IPS-NIHi7 (cell line): ENCODE results near the gene LPO.

Experiments used
- DNase-seq: peaks from one replicate; pipeline ENCODE4 v3.0.0; 2012; ENCODE audit warnings: mixed read lengths; ENCODE audit errors: extremely low spot score

LPO gene

GRCh38 chr17:58238147-58238634 lies at the start of gene LPO:
Gene LPO, plus strand, starts transcription at chr17:58238584. Its CDS starts 4,396 bp downstream, at chr17:58242980.
- no peak for DNase-seq

DNA sequence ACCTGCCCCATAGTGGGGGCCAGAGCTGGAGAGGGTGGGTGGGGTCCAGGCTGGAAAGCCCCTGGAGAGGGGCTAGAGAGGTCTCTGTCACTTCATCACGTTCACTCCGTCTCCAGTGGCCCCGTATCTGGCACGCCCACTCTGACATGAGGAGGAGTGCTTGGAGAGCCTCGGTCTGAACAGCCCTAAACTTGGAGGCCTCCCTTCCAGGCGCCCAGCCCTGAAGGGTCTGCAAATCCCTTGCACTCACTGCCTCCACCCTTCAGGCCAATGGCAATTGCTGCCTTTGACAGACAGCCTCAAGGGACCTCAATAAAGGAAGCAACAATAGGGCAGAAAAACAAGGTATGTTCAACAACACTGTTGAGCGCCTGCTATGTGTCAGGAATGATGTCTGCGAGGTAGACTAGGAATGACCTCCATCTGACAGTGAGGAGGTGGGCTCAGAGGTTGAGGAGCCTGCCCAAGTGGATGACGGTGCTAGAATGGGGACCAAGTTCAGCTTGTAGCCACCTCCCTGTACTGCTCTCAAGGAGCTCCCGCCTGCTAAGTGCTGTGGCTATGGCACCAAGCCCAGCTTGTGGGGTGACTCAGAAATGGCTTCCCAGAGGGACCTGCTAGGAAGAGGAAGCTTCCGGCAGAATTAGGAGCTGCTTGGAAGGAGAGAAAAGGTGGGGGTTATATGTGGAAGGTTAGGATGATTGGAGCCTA lies 48.8 kb upstream of the LPO start:
- DNase-seq, result no peak

DNA sequence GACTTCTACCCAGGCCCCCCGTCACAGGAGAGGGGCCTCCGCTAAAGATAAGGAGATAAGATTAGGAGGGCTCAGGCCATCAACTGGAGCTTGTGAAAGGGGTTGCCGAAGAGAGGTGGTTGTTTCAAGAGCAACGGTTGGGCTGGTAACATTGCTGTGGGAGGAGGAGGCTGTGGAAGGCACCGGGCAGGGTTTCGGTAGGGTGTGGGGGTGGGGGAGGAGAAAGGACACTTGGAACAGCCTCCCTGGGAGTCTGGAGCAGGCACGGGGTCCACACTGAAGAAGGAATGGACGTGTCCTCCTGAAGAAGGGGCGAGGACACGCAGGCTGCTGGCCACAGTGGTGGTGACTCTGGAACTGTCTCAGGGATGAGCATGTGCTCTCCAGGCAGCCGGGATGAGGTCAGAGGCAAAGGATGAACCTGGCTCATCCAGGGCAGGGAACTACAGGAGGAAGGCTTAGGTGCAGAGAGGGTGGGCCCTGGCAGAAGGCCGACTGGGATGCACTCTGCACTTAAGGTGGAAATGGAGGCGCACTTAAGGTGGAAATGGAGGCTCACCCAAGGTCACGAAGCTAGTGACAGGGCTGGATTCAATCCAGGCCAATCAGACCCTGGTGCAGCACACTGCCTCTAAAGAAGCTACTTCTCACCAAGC lies 47.0 kb upstream of the LPO start:
- no peak for DNase-seq

GRCh38 chr17:58192612-58193011 lies 45.8 kb upstream of the LPO start, which contains the start of gene EPX:
Gene EPX, plus strand, starts transcription at chr17:58192726. Its CDS starts 121 bp downstream, at chr17:58192847.
- DNase-seq, result no peak

DNA sequence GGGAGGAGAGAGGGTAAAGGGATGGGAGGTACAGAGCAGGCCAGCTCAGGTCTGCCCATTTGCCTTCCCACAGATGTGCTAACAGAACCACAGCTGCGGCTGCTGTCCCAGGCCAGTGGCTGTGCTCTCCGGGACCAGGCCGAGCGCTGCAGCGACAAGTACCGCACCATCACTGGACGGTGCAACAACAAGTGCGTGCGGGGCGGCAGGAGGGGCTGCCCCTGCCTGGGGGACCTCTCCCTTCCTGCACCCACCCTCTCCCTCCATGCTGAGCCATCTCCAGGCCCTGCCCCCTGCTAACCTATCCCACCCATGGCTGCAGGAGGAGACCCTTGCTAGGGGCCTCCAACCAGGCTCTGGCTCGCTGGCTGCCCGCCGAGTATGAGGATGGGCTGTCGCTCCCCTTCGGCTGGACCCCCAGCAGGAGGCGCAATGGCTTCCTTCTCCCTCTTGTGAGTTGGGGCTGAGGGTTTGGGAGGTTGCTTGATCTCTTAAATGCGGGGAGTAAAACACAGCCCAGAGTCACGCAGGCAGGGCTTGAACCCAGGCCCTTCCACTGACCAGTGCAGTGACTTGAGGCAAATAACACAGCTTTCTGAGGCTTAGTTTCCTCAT lies 44.6 kb upstream of the LPO start:
- peak; percentile 59 for DNase-seq

DNA sequence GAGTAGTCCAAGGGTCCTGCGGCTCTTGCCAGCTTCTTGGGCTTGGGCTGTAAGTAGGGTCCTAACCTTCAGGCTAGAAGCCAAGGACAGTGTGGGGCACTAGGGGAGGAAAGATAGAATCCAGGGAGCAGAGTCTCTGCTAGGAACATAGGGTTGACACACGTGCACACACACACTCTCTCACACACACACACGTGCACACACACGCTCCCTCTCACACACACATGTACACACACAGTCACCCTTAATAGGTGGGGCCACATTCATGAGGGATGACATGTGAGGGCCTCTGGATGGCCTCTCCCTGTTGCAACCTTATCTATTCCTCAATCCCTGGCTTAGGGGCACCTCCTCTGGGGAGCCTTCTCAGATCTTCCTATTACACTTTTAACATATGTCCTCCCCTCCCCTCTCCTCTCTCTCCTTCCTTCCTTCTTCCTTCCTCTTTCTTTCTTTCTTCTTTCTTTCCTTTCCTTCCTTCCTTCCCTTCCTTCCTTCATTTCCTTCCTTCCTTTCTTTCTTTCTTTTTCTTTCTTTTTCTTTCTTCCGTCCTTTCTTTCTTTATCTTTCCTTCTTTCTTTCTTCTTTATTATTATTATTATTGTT lies 42.8 kb upstream of the LPO start:
- DNase-seq, result no peak

GRCh38 chr17:58196610-58197009 lies 41.8 kb upstream of the LPO start:
- no peak for DNase-seq

- peak; percentile 85 for DNase-seq
Measured at GRCh38 chr17:58200024-58200633, 38.3 kb upstream of the LPO start.

DNA sequence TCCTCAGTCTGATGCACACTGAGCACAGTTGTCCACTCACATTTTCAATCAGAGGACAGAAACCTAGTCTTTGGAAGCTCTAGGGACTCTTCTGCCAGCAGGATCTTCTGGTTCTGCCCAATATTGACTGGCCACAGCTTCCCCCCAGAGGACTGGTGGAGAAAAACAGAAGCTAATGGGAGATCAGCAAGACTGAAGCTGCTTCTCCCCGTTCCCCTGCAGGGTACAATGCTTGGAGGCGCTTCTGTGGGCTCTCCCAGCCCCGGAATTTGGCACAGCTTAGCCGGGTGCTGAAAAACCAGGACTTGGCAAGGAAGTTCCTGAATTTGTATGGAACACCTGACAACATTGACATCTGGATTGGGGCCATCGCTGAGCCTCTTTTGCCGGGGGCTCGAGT lies 35.5 kb upstream of the LPO start:
- no peak for DNase-seq

DNA sequence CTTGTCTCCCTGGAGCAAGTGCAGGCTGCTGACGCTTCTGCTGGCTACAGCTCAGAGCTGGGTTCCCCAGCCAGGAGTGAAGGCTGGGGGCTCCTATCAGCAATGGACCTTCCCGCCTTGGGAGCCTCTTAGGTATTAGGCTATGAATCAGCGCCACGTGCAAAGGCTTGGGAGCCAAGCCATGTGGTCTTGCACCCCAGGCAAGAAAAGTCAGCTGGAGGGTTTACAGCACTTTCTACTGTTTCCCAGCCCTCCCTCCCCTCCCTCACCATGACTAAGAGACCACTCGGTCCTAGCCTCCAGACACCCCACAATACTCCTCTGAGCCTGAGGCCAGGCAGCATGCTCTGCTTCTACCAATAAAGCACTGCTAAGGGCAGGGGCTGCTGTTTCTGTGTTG lies 33.6 kb upstream of the LPO start:
- no peak for DNase-seq

GRCh38 chr17:58205936-58206335 lies 32.4 kb upstream of the LPO start:
- DNase-seq, result no peak

DNA sequence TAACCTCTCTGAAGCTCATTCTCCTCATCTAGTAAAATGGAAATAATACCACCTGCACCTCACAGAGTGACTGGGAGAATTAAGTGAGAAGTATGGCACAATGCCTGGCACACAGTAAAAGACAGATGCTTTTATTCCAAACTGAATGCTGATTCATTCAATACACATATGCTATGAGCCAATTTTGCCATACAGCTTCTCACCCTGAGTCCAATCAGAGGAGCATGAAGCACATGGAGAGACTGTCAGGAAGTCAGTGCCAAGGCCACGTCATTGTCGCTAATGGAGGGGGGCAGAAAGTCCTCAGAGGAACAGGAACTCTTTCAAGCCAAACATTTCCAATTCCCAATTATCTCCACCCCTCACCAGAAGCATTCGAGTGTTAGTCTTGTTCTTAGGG lies 30.9 kb upstream of the LPO start:
- no peak for DNase-seq

DNA sequence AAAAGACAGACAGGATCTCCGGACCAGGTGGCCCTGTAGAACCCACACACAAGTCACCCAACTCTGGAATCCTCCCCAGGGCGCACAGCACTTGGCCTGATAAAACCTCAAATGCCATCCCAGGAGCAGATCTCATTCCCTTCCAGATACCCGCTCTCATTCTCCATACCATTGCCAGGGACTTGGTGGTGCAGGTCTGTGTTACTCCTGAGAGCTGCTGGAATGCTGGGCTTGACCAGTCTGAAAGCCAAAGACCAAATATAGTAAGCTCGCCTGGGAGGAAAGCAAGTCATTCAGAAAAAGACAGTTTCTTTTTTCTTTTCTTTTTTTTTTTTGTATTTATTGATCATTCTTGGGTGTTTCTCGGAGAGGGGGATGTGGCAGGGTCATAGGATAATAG lies 30.0 kb upstream of the LPO start:
- no peak for DNase-seq

GRCh38 chr17:58210922-58211321 lies 27.5 kb upstream of the LPO start:
- DNase-seq, result no peak

DNA sequence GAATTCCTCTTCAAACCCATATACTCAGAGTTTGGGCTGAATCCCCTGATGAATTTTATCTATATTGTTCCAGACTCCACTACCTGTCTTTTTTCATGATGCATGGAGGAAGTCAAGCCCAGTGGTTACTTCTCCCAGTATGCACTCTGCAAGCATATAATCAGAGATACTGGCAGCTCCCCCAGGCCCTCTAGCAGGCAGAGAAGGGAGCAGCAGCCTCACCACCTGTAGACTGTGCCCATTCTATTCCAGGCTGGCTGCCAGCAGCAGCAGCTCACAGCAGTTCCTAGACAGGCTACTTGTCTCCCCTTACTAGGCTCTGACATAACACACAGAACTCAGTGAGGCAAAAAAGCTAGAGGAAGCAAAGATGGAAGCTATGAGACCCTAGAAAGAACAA lies 22.7 kb upstream of the LPO start:
- DNase-seq, result no peak

DNA sequence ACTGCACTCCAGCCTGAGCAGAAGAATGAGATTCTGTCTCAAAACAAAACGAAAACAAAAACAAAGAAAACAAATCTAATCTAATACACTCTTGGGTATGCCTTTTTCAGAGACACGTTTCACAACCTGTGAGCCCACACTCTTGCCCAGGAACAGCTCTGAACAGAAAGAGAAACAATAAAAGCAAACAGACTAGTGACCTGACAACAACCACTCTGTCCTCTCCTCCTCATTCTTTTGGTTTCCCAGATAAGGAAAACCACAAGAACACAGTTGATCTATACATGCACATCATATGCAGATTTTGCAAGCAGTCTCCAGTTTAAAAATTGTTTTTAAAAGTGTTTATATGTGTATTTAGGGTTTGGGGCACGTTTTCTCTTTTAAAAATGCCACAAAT lies 20.6 kb upstream of the LPO start:
- no peak for DNase-seq

- peak; percentile 100 for DNase-seq
Measured at GRCh38 chr17:58219007-58219788, 19.2 kb upstream of the LPO start, which contains the start of gene MKS1. Gene MKS1, minus strand, starts transcription at chr17:58219255. Its CDS starts 25 bp downstream, at chr17:58219230.

DNA sequence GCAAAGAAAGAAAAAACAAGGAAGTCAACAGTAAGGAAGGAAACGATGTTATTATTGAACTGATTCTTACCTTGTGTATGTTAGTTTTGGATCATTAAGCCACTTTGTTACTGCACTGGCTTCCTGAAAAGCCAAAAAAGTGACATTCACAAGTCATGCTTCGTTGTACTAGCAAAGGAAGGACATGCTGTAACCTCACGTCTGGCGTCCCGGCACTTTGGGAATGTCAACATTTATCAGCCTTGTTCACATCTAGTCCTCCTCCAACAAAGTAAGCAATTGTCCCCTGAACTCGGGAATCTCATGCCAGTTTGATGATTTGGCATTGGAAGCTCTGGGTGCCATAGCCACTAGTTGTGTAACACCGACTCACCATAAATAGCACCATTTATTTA lies 18.6 kb upstream of the LPO start:
- no peak for DNase-seq

DNA sequence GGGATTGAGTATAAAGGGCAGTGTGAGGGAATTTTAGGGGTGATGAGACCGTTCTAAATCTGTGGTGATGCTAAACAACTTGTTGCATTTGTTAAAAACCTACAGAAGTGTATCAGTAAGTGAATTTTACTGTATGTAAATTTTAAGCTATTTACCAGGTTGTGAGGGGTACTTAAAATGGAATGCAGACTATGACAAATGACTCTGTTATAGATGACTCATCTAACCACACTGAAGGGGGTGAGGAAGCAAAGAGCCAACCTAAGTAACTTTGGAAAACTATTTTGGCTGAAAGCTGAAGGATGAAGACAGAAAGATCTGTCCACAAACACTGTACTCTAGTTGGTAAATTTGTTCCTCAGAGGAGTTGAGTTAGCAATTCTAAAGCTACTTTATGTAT lies 14.1 kb upstream of the LPO start:
- no peak for DNase-seq

DNA sequence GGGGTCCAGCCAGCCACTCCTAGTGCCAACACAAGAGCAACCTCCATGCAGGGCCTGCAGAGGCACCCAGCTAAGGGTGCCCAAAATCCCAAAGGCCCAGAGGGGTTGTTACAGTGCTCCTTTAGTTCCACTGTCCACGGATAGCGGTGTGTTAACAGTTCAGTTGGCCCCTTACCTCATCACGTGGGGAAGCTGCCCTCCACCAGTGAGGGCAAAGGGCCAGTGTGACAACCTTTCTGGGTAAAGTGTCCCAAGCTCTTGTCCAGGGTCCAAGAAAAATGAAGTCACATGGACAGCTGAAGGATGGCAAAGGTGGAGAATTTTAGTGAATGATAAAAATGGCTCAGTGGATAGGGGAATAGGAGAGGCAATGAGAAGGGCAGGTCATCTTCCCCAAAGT lies 10.7 kb upstream of the LPO start:
- no peak for DNase-seq

- no peak for DNase-seq
Measured at GRCh38 chr17:58228679-58229078, 9.7 kb upstream of the LPO start.
